ENCODE data around the gene RBP5.

GRCh38 chr12:7101047-7101693 lies 27.5 kb downstream of the RBP5 start:
- TF ChIP-seq POLR2A (IDR thresholded peaks at IDR 0.05) (no peak), CTCF (IDR thresholded peaks at IDR 0.05) (no peak)

Measured in adrenal gland (tissue), 5 donors.